Measurements from ENCODE around the gene KCNJ6. TPM values are rescaled to one million over a fixed set of nuclear protein-coding genes. Genes with fewer than 3 reads are reported as not detected.

The KCNJ6 gene
- not detected for polyA plus RNA-seq (2012; ENCODE audit: low read depth, missing spikeins)

- no peak for TF ChIP-seq PAX5 (IDR thresholded peaks at IDR 0.05; ENCODE audit: insufficient read depth, low read length, severe bottlenecking)
- no peak for TF ChIP-seq POLR2AphosphoS5 (IDR thresholded peaks at IDR 0.05; ENCODE audit: low read depth, low read length)
- TF ChIP-seq POU2F2 (IDR thresholded peaks at IDR 0.05; ENCODE audit: low read depth, low read length), result no peak
- no peak for TF ChIP-seq TAF1 (IDR thresholded peaks at IDR 0.05; ENCODE audit: low read depth, low read length)
- TF ChIP-seq POLR2A (IDR thresholded peaks at IDR 0.05; ENCODE audit: low read depth, low read length), result no peak
- no peak for TF ChIP-seq SPI1 (IDR thresholded peaks at IDR 0.05; ENCODE audit: low read depth, low read length)
- no peak for DNase-seq (ENCODE audit: insufficient read length, low spot score)
- no peak for FAIRE-seq
These were observed at the start of gene KCNJ6 for GRCh38 chr21:37916310-37917051. Gene KCNJ6, minus strand, starts transcription at chr21:37916457. Its CDS starts 75,775 bp downstream, at chr21:37840682.

- no peak for DNase-seq (ENCODE audit: insufficient read length, low spot score)
- TF ChIP-seq POLR2A (IDR thresholded peaks at IDR 0.05; ENCODE audit: low read depth, low read length), result no peak
- TF ChIP-seq SPI1 (IDR thresholded peaks at IDR 0.05; ENCODE audit: low read depth, low read length), result no peak
- no peak for TF ChIP-seq PAX5 (IDR thresholded peaks at IDR 0.05; ENCODE audit: insufficient read depth, low read length, severe bottlenecking)
- TF ChIP-seq TAF1 (IDR thresholded peaks at IDR 0.05; ENCODE audit: low read depth, low read length), result no peak
- TF ChIP-seq POLR2AphosphoS5 (IDR thresholded peaks at IDR 0.05; ENCODE audit: low read depth, low read length), result no peak
- no peak for TF ChIP-seq POU2F2 (IDR thresholded peaks at IDR 0.05; ENCODE audit: low read depth, low read length)
- no peak for FAIRE-seq
These were observed 49.0 kb upstream of the KCNJ6 start for GRCh38 chr21:37965088-37965805.

- TF ChIP-seq POU2F2 (IDR thresholded peaks at IDR 0.05; ENCODE audit: low read depth, low read length) (no peak), POLR2AphosphoS5 (IDR thresholded peaks at IDR 0.05; ENCODE audit: low read depth, low read length) (no peak), POLR2A (IDR thresholded peaks at IDR 0.05; ENCODE audit: low read depth, low read length) (no peak), TAF1 (IDR thresholded peaks at IDR 0.05; ENCODE audit: low read depth, low read length) (no peak), PAX5 (IDR thresholded peaks at IDR 0.05; ENCODE audit: insufficient read depth, low read length, severe bottlenecking) (no peak), SPI1 (IDR thresholded peaks at IDR 0.05; ENCODE audit: low read depth, low read length) (no peak)
- FAIRE-seq, result no peak
- no peak for DNase-seq (ENCODE audit: insufficient read length, low spot score)
These were observed 42.3 kb upstream of the KCNJ6 start for GRCh38 chr21:37958537-37958936.

GRCh38 chr21:37956772-37957171 lies 40.5 kb upstream of the KCNJ6 start:
- FAIRE-seq (no peak), DNase-seq (ENCODE audit: insufficient read length, low spot score) (no peak)
- no peak for TF ChIP-seq PAX5 (IDR thresholded peaks at IDR 0.05; ENCODE audit: insufficient read depth, low read length, severe bottlenecking)
- TF ChIP-seq POLR2AphosphoS5 (IDR thresholded peaks at IDR 0.05; ENCODE audit: low read depth, low read length), result no peak
- TF ChIP-seq TAF1 (IDR thresholded peaks at IDR 0.05; ENCODE audit: low read depth, low read length), result no peak
- no peak for TF ChIP-seq SPI1 (IDR thresholded peaks at IDR 0.05; ENCODE audit: low read depth, low read length)
- no peak for TF ChIP-seq POLR2A (IDR thresholded peaks at IDR 0.05; ENCODE audit: low read depth, low read length)
- TF ChIP-seq POU2F2 (IDR thresholded peaks at IDR 0.05; ENCODE audit: low read depth, low read length), result no peak

- TF ChIP-seq PAX5 (IDR thresholded peaks at IDR 0.05; ENCODE audit: insufficient read depth, low read length, severe bottlenecking) (no peak), POLR2AphosphoS5 (IDR thresholded peaks at IDR 0.05; ENCODE audit: low read depth, low read length) (no peak), SPI1 (IDR thresholded peaks at IDR 0.05; ENCODE audit: low read depth, low read length) (no peak)
- FAIRE-seq (no peak), DNase-seq (ENCODE audit: insufficient read length, low spot score) (no peak)
These were observed 28.8 kb upstream of the KCNJ6 start for GRCh38 chr21:37945036-37945435.

- FAIRE-seq (no peak), DNase-seq (ENCODE audit: insufficient read length, low spot score) (no peak)
- TF ChIP-seq TAF1 (IDR thresholded peaks at IDR 0.05; ENCODE audit: low read depth, low read length) (no peak), PAX5 (IDR thresholded peaks at IDR 0.05; ENCODE audit: insufficient read depth, low read length, severe bottlenecking) (no peak), SPI1 (IDR thresholded peaks at IDR 0.05; ENCODE audit: low read depth, low read length) (no peak), POLR2AphosphoS5 (IDR thresholded peaks at IDR 0.05; ENCODE audit: low read depth, low read length) (no peak), POLR2A (IDR thresholded peaks at IDR 0.05; ENCODE audit: low read depth, low read length) (no peak), POU2F2 (IDR thresholded peaks at IDR 0.05; ENCODE audit: low read depth, low read length) (no peak)
These were observed 28.2 kb upstream of the KCNJ6 start for GRCh38 chr21:37944496-37944895.

GRCh38 chr21:37940691-37941090 lies 24.4 kb upstream of the KCNJ6 start:
- no peak for FAIRE-seq
- DNase-seq (ENCODE audit: insufficient read length, low spot score), result no peak
- TF ChIP-seq POLR2A (IDR thresholded peaks at IDR 0.05; ENCODE audit: low read depth, low read length), result no peak
- no peak for TF ChIP-seq PAX5 (IDR thresholded peaks at IDR 0.05; ENCODE audit: insufficient read depth, low read length, severe bottlenecking)
- TF ChIP-seq POU2F2 (IDR thresholded peaks at IDR 0.05; ENCODE audit: low read depth, low read length), result no peak
- TF ChIP-seq POLR2AphosphoS5 (IDR thresholded peaks at IDR 0.05; ENCODE audit: low read depth, low read length), result no peak
- TF ChIP-seq SPI1 (IDR thresholded peaks at IDR 0.05; ENCODE audit: low read depth, low read length), result no peak
- TF ChIP-seq TAF1 (IDR thresholded peaks at IDR 0.05; ENCODE audit: low read depth, low read length), result no peak

- no peak for TF ChIP-seq POLR2AphosphoS5 (IDR thresholded peaks at IDR 0.05; ENCODE audit: low read depth, low read length)
- TF ChIP-seq POLR2A (IDR thresholded peaks at IDR 0.05; ENCODE audit: low read depth, low read length), result no peak
- TF ChIP-seq SPI1 (IDR thresholded peaks at IDR 0.05; ENCODE audit: low read depth, low read length), result no peak
- TF ChIP-seq TAF1 (IDR thresholded peaks at IDR 0.05; ENCODE audit: low read depth, low read length), result no peak
- TF ChIP-seq POU2F2 (IDR thresholded peaks at IDR 0.05; ENCODE audit: low read depth, low read length), result no peak
- no peak for TF ChIP-seq PAX5 (IDR thresholded peaks at IDR 0.05; ENCODE audit: insufficient read depth, low read length, severe bottlenecking)
- DNase-seq (ENCODE audit: insufficient read length, low spot score), result no peak
These were observed 23.6 kb upstream of the KCNJ6 start for GRCh38 chr21:37939838-37940237.

GRCh38 chr21:37939251-37939650 lies 23.0 kb upstream of the KCNJ6 start:
- TF ChIP-seq POLR2A (IDR thresholded peaks at IDR 0.05; ENCODE audit: low read depth, low read length), result no peak
- no peak for TF ChIP-seq TAF1 (IDR thresholded peaks at IDR 0.05; ENCODE audit: low read depth, low read length)
- no peak for TF ChIP-seq PAX5 (IDR thresholded peaks at IDR 0.05; ENCODE audit: insufficient read depth, low read length, severe bottlenecking)
- no peak for TF ChIP-seq SPI1 (IDR thresholded peaks at IDR 0.05; ENCODE audit: low read depth, low read length)
- no peak for TF ChIP-seq POU2F2 (IDR thresholded peaks at IDR 0.05; ENCODE audit: low read depth, low read length)
- TF ChIP-seq POLR2AphosphoS5 (IDR thresholded peaks at IDR 0.05; ENCODE audit: low read depth, low read length), result no peak
- DNase-seq (ENCODE audit: insufficient read length, low spot score) (no peak), FAIRE-seq (no peak)

More at GRCh38 chr21:37939838-37940237, 23.6 kb upstream of the KCNJ6 start:
- FAIRE-seq, result no peak

All from GM12891 (cell line).